Esophagus muscularis mucosa (tissue), 4 donors: Measurements from ENCODE around the gene CNTNAP2. TPM values are rescaled to one million over a fixed set of nuclear protein-coding genes. Genes with fewer than 3 reads are reported as not detected.

ENCODE experiments used
- DNase-seq: peaks from one replicate; pipeline ENCODE4 v3.0.0-alpha.2; 2017; ENCODE audit errors: extremely low spot score
- H3K27ac ChIP-seq, 4 donors: fragments of 200-600 bp; sonication (generic); replicated peaks in 1 of 4; 1 replicate in 3 of 4; 2 replicates in 1 of 4; pipeline ENCODE4 v1.5.1; 2016 to 2019; ENCODE audit warnings: mild to moderate bottlenecking in 1 of 4
- H3K27me3 ChIP-seq, 4 donors: fragments of 200-600 bp; sonication (generic); one replicate each; pipeline versions ENCODE4 v1.5.1 to v1.6.0; 2016 to 2019
- H3K36me3 ChIP-seq, 4 donors: fragments of 200-600 bp; sonication (generic); one replicate each; pipeline ENCODE4 v1.5.1; 2016 to 2019
- H3K4me1 ChIP-seq, 4 donors: fragments of 200-600 bp; sonication (generic); one replicate each; pipeline ENCODE4 v1.5.1; 2016 to 2019
- H3K4me3 ChIP-seq, 4 donors: fragments of 200-600 bp; sonication (generic); 1 replicate in 2 of 4; 2 replicates in 2 of 4; pipeline ENCODE4 v1.5.1; 2016 to 2019; ENCODE audit warnings: mild to moderate bottlenecking in 4 of 4, moderate library complexity in 1 of 4
- H3K9me3 ChIP-seq, 4 donors: fragments of 200-600 bp; sonication (generic); 1 replicate in 3 of 4; 2 replicates in 1 of 4; pipeline ENCODE4 v1.5.1; 2016 to 2019
- CTCF ChIP-seq, 3 experiments: fragments of 200-600 bp in 2 of 3; fragments of 450-650 bp in 1 of 3; sonication (generic) in 2 of 3; IDR thresholded peaks; one replicate each; pipeline ENCODE4 v1.5.1; 2017 to 2019; ENCODE audit warnings: antibody characterized with exemption in 3 of 3, mild to moderate bottlenecking in 2 of 3, moderate library complexity in 1 of 3
- EP300 ChIP-seq: sonication (generic); formaldehyde crosslinking; IDR thresholded peaks from one replicate; pipeline ENCODE4 v1.6.1; 2017; ENCODE audit warnings: antibody characterized with exemption
- POLR2A ChIP-seq: fragments of 450-650 bp; IDR thresholded peaks from one replicate; pipeline ENCODE4 v1.6.1; 2017; ENCODE audit warnings: antibody characterized with exemption, moderate library complexity, mild to moderate bottlenecking, low read depth
- POLR2AphosphoS5 ChIP-seq, 2 donors: sonication (generic); formaldehyde crosslinking; IDR thresholded peaks; one replicate each; pipeline ENCODE4 v1.6.1; 2017; ENCODE audit warnings: antibody characterized with exemption in 2 of 2
- WGBS: methylation state at CpG from one replicate; pipeline ENCODE4 v1.1.5; 2018; 5-methylcytosine and 5-hydroxymethylcytosine counted together
- intact Hi-C: fragments of 100-400 bp; cut with DNase I; formaldehyde crosslinking; loops from one replicate; pipeline ENCODE4 v1.15.1; 2023
- total RNA-seq, 4 donors: library from RNA; depleted of rRNA; stranded (reverse); fragments of >200 nt; gene quantifications; one replicate each; pipeline versions ENCODE4 v1.1.0 to v1.2.1, GENCODE V29; 2016

CNTNAP2 gene
- total RNA-seq, 4 donors from 2014 or later: 1.2 to 2.9 (median 1.9) TPM

DNA sequence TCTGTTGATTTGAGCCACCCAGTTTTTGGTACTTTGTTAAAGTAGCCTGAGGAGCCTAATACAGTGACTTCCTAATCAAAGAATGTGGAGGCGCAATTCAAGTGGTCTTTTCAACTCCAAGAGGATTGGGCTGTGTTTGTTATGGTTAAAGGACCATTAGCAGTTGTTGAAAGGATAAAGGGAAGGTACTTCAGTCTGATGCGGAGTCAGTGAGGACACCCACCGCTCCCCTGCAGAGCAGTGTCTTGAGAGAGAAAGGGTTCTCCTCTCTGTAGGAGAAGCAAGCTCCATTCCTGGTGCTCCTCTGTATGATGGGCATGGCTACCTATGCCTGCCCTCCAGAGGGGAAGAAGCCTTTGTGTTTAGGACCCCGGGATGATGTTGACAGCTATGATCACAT is 1883.4 kb downstream of the CNTNAP2 start:
- intact Hi-C loops: no loop called here
- Histone ChIP-seq H3K27me3 (no peaks in the 10 kb centered on the region), H3K4me1 (no peaks in the 10 kb centered on the region), H3K4me3 (no peak overlapping the region), H3K36me3 (no peaks in the 10 kb centered on the region), H3K9me3 (no peaks in the 10 kb centered on the region), H3K27ac (no peak overlapping the region)
- TF ChIP-seq POLR2A (no peak), CTCF (IDR thresholded peaks at IDR 0.05) (no peak), POLR2AphosphoS5 (IDR thresholded peaks at IDR 0.05) (no peak), EP300 (no peak)
- DNase-seq: peak; percentile 91
- WGBS: 67% methylated on average over 4 of the region's 4 CpGs

- no peaks in the 10 kb centered on the region for H3K36me3 ChIP-seq
- TF ChIP-seq POLR2AphosphoS5 (IDR thresholded peaks at IDR 0.05) (no peak), EP300 (no peak)
- no peaks in the 10 kb centered on the region for H3K9me3 ChIP-seq
- intact Hi-C loops: no loop called here
- no peak for DNase-seq
- H3K4me1 ChIP-seq: no peaks in the 10 kb centered on the region
- no peak overlapping the region for H3K4me3 ChIP-seq
- no peak overlapping the region for H3K27ac ChIP-seq
- H3K27me3 ChIP-seq: no peaks in the 10 kb centered on the region
- WGBS: 95% methylated on average over 1 of the region's 1 CpG
Measured at GRCh38 chr7:148011753-148012152, 1895.2 kb downstream of the CNTNAP2 start.

- no peak for DNase-seq
- Histone ChIP-seq H3K4me1 (no peaks in the 10 kb centered on the region), H3K4me3 (no peak overlapping the region), H3K27me3 (no peaks in the 10 kb centered on the region), H3K36me3 (no peaks in the 10 kb centered on the region), H3K9me3 (no peaks in the 10 kb centered on the region), H3K27ac (no peak overlapping the region)
- no peak for TF ChIP-seq POLR2AphosphoS5 (IDR thresholded peaks at IDR 0.05)
- TF ChIP-seq EP300: no peak
- TF ChIP-seq POLR2A: no peak
- no peak for TF ChIP-seq CTCF (IDR thresholded peaks at IDR 0.05)
- 81% methylated on average over 6 of the region's 6 CpGs for WGBS
- intact Hi-C loops: no loop called here
Measured at GRCh38 chr7:148014001-148014400, 1897.4 kb downstream of the CNTNAP2 start.

DNA sequence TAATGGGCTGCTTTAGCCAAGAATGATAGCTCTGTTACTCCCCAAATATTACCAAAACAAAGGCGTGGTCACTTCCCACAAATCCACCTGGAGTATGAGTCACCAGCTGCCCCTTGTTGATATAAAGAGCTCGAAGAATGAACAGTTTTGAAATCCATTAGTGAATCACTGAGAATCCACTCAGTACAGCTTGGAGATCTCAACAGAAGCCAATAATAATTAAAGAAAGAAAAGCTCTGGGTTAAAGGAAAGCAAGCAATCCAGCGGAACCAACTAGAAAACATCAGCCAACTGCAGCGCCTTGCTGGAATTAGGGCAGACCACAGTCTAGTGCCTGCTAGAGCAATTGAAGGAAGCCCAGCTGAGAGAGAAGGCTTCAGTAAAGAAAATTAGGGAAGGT is 1897.9 kb downstream of the CNTNAP2 start:
- H3K27me3 ChIP-seq: no peaks in the 10 kb centered on the region
- no peak for DNase-seq
- no peaks in the 10 kb centered on the region for H3K4me1 ChIP-seq
- TF ChIP-seq EP300 (no peak), CTCF (IDR thresholded peaks at IDR 0.05) (no peak), POLR2AphosphoS5 (IDR thresholded peaks at IDR 0.05) (no peak), POLR2A (no peak)
- no peak overlapping the region for H3K27ac ChIP-seq
- H3K36me3 ChIP-seq: no peaks in the 10 kb centered on the region
- H3K4me3 ChIP-seq: no peak overlapping the region
- no peaks in the 10 kb centered on the region for H3K9me3 ChIP-seq
- intact Hi-C loops: no loop called here
- 76% methylated on average over 4 of the region's 4 CpGs for WGBS

DNA sequence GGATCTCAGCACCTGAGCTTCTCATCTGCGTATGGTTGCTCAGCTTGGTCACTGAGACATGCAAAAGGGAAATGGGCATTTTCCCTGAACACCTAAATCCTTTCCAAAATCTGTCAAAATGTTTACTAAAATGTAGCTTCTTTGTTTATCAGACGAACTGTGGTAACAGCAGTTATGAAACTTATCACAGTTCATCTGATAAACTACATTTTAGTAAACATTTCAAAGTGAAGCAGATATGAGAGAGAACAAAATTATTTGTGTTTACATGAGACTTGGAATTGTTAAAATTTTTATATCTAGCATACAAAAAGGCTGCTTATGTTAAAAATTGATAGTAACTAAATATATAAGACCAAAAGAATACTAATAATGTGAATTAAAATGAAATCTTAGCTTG is 1900.5 kb downstream of the CNTNAP2 start:
- Histone ChIP-seq H3K4me1 (no peaks in the 10 kb centered on the region), H3K4me3 (no peak overlapping the region), H3K27me3 (no peaks in the 10 kb centered on the region), H3K9me3 (no peaks in the 10 kb centered on the region), H3K36me3 (no peaks in the 10 kb centered on the region), H3K27ac (no peak overlapping the region)
- 58% methylated on average over 2 of the region's 2 CpGs for WGBS
- intact Hi-C loops: no loop called here
- TF ChIP-seq EP300 (no peak), POLR2AphosphoS5 (IDR thresholded peaks at IDR 0.05) (no peak), CTCF (IDR thresholded peaks at IDR 0.05) (no peak), POLR2A (no peak)
- DNase-seq: no peak
